Measurements from ENCODE around the gene RPGR.

- TF ChIP-seq CTCF (conservative IDR thresholded peaks at IDR 0.05) = no peak
- TF ChIP-seq ZFX (IDR thresholded peaks at IDR 0.05) = no peak
Observed at GRCh38 chrX:38233891-38234667, 93.2 kb downstream of the RPGR start.

Data from C4-2B (cell line).